Activated CD8-positive, alpha-beta T cell treated with anti-CD3 and anti-CD28 coated beads, Interleukin-2, amount 10 ng/mL, durations not matched to agents 7 days and 5 days (primary cell): ENCODE data around the gene TANGO2. TPM values are rescaled to one million over a fixed set of nuclear protein-coding genes. Genes with fewer than 3 reads are reported as not detected.

ENCODE experiments used
- ATAC-seq: fragments of 150-1000 bp; cut with Tn5 transposase; one replicate; pipeline ENCODE4 v1.10.0; 2021; ENCODE audit warnings: moderate library complexity
- CTCF ChIA-PET: fragments of 350-600 bp; sonication (Branson Sonifier 250); formaldehyde crosslinking; loops from one replicate; lab custom pipeline; 2021; ENCODE audit warnings: antibody characterized with exemption; lab: Charles Lee
- POLR2A ChIA-PET: fragments of 350-600 bp; sonication (Branson Sonifier 250); formaldehyde crosslinking; loops from one replicate; lab custom pipeline; 2021; ENCODE audit warnings: antibody characterized with exemption; lab: Charles Lee
- DNase-seq: peaks from one replicate; pipeline ENCODE4 v3.0.0-alpha.2; 2020
- H3K27ac Mint-ChIP-seq: one replicate; pipeline ENCODE4 v1.8.0; 2021; ENCODE audit warnings: mild to moderate bottlenecking, mixed read lengths
- H3K27me3 Mint-ChIP-seq: one replicate; pipeline ENCODE4 v1.8.0; 2021; ENCODE audit warnings: low read depth, mixed read lengths
- H3K36me3 Mint-ChIP-seq: one replicate; pipeline ENCODE4 v1.8.0; 2021; ENCODE audit warnings: low read depth, mixed read lengths
- H3K4me1 Mint-ChIP-seq: one replicate; pipeline ENCODE4 v1.8.0; 2021; ENCODE audit warnings: low read depth, mixed read lengths
- H3K4me3 Mint-ChIP-seq: one replicate; pipeline ENCODE4 v1.8.0; 2021; ENCODE audit warnings: mild to moderate bottlenecking, mixed read lengths
- H3K9me3 Mint-ChIP-seq: one replicate; pipeline ENCODE4 v1.8.0; 2022; ENCODE audit warnings: mixed read lengths; ENCODE audit not compliant: insufficient read depth
- total RNA-seq, 2 experiments: library from RNA; stranded (reverse); gene quantifications; one replicate each; pipeline ENCODE4 v1.2.3, GENCODE V29; 2021

The TANGO2 gene
- total RNA-seq, 2 experiments from 2014 or later: 39.1 to 43.3 TPM

DNA sequence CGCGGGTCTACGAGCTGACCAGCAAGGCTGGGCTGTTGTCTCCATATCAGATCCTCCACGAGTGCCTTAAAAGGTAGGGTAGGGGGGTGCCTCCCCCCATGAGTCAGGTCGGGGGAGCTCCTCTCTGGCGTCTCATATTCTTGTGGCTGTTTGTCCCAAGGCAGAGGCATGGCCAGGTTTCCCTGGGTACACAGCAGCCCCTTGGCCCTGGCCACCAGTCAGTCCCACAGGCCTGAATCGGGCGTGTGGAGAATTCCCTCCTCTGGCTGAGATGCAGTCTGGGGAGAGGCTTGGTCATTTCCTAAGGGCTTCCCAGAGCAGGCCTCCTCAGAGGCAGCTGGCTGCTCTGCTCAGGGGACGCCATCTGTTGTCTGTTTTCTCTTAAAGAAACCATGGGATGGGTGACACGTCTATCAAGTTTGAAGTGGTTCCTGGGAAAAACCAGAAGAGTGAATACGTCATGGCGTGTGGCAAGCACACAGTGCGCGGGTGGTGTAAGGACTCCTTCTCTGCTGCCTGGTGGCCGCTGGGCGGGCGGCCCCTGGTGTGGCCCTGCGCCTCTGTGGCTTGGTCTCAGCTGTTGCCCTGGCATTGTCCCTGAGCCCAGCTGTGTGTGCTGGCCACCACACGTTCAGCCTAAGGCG is 85.4 kb downstream of the TANGO2 start:
- no peak overlapping the region for H3K4me3 Mint-ChIP-seq
- no peak overlapping the region for H3K27ac Mint-ChIP-seq
- POLR2A ChIA-PET: interaction anchor here (1.4 kb wide), 1 partner anchor 25 kb away, joined by 6 read pairs; no protein-coding TSS in a partner anchor
- CTCF ChIA-PET: no interaction called here
- peaks cover 30% of the 10 kb centered on the region for H3K4me1 Mint-ChIP-seq
- H3K36me3 Mint-ChIP-seq: peaks cover 61% of the 10 kb centered on the region
- H3K9me3 Mint-ChIP-seq: no peaks in the 10 kb centered on the region
- no peaks in the 10 kb centered on the region for H3K27me3 Mint-ChIP-seq
- DNase-seq: no peak
- ATAC-seq: no peak

- ChIA-PET CTCF (no interaction called here), POLR2A (no interaction called here)
- Mint-ChIP-seq H3K27ac (no peak overlapping the region), H3K4me3 (no peak overlapping the region), H3K4me1 (peaks cover 29% of the 10 kb centered on the region), H3K9me3 (no peaks in the 10 kb centered on the region), H3K36me3 (peaks cover 60% of the 10 kb centered on the region), H3K27me3 (no peaks in the 10 kb centered on the region)
- DNase-seq: no peak
- ATAC-seq: no peak
Observed at GRCh38 chr22:20106849-20107237, 85.9 kb downstream of the TANGO2 start.

GRCh38 chr22:20107471-20107901 is 86.6 kb downstream of the TANGO2 start:
- POLR2A ChIA-PET: interaction anchor here (1.1 kb wide), 1 partner anchor 28 kb away, joined by 3 read pairs; no protein-coding TSS in a partner anchor
- peaks cover 29% of the 10 kb centered on the region for H3K4me1 Mint-ChIP-seq

GRCh38 chr22:20107951-20108756 is 87.2 kb downstream of the TANGO2 start:
- CTCF ChIA-PET: interaction anchor here (0.9 to 1.5 kb wide), 5 partner anchors 9 to 142 kb away, joined by 3 to 6 read pairs (median 3); partner anchors contain the start of gene TRMT2A

More at GRCh38 chr22:20107471-20107901, 86.6 kb downstream of the TANGO2 start:
- ATAC-seq (no peak), DNase-seq (no peak)
- CTCF ChIA-PET: interaction anchor here (1.5 kb wide), 1 partner anchor 10 kb away, joined by 6 read pairs; the partner anchor contains the start of gene TRMT2A
- no peak overlapping the region for H3K4me3 Mint-ChIP-seq
- peaks cover 61% of the 10 kb centered on the region for H3K36me3 Mint-ChIP-seq
- no peaks in the 10 kb centered on the region for H3K27me3 Mint-ChIP-seq
- peak overlapping the region; percentile 60 for H3K27ac Mint-ChIP-seq
- no peaks in the 10 kb centered on the region for H3K9me3 Mint-ChIP-seq

GRCh38 chr22:20108757-20109230 is 87.9 kb downstream of the TANGO2 start:
- H3K9me3 Mint-ChIP-seq: no peaks in the 10 kb centered on the region
- DNase-seq (no peak), ATAC-seq (no peak)
- H3K27me3 Mint-ChIP-seq: no peaks in the 10 kb centered on the region
- H3K36me3 Mint-ChIP-seq: peaks cover 58% of the 10 kb centered on the region
- CTCF ChIA-PET: interaction anchor here (0.9 to 1.5 kb wide), 5 partner anchors 9 to 143 kb away, joined by 3 to 6 read pairs (median 3); partner anchors contain the start of gene TRMT2A
- POLR2A ChIA-PET: interaction anchor here (1.1 to 1.4 kb wide), 4 partner anchors 8 to 29 kb away, joined by 3 to 5 read pairs (median 3); partner anchors contain the start of gene TRMT2A
- H3K27ac Mint-ChIP-seq: peak overlapping the region; percentile 65
- peaks cover 38% of the 10 kb centered on the region for H3K4me1 Mint-ChIP-seq
- no peak overlapping the region for H3K4me3 Mint-ChIP-seq

More at GRCh38 chr22:20107951-20108756, 87.2 kb downstream of the TANGO2 start:
- Mint-ChIP-seq H3K27ac (peak overlapping the region; percentile 65), H3K4me1 (peaks cover 33% of the 10 kb centered on the region), H3K27me3 (no peaks in the 10 kb centered on the region), H3K36me3 (peaks cover 61% of the 10 kb centered on the region), H3K9me3 (no peaks in the 10 kb centered on the region), H3K4me3 (no peak overlapping the region)
- DNase-seq (no peak), ATAC-seq (no peak)
- POLR2A ChIA-PET: interaction anchor here (1.1 to 1.4 kb wide), 4 partner anchors 9 to 29 kb away, joined by 3 to 5 read pairs (median 3); partner anchors contain the start of gene TRMT2A

DNA sequence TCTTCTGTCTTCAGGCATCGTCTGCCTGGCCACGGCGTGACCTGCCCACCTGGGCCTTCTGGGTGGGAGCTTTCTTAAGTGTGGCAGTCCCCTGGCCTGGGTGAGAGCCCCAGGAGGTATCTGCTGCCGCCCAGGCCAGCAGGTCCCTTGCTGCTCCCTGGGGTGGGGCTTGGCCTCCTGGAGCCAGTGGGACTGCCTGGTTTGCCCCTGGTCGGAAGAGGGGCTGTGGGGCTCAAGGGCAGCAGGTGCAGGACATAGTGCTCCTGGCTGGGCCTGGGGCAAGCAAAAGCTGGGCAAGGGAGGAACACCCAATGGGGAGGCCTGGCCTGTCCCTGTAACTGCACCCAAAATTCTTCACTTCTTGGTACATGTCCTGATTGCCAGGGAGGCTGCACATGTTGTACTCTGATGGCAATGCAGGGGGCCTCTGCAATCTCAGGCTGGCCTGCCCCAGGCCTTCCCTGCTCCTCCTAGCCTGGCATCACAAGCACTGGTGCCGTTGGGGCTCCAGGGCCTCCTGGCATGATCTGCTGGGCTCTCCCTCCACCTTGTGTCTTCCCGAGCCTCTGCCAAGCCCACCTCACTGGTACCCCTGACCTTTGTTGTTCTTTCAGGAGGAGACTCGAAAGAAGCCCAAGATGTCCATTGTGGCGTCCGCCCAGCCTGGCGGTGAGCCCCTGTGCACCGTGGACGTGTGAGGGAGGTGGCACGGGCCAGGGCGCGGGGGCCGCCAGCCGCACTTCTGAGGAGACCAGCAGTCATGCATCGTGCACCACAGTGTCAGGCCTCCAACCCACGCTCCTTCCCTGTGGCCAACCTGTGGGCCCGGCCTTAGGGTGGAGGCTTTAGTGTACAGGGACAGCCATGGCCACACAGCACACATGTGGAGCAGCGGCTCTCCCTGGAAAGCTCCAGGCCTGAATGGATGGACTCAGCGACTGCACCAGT is 88.8 kb downstream of the TANGO2 start:
- H3K27me3 Mint-ChIP-seq: no peaks in the 10 kb centered on the region
- no peak for DNase-seq
- peaks cover 60% of the 10 kb centered on the region for H3K36me3 Mint-ChIP-seq
- H3K4me1 Mint-ChIP-seq: peaks cover 45% of the 10 kb centered on the region
- ChIA-PET POLR2A (interaction anchor here (1.2 to 1.3 kb wide), 2 partner anchors 8 to 11 kb away, joined by 3 to 5 read pairs; partner anchors contain the start of gene TRMT2A), CTCF (interaction anchor here (0.9 to 1.9 kb wide), 7 partner anchors 8 to 144 kb away, joined by 3 to 12 read pairs (median 6); partner anchors contain the start of gene TRMT2A)
- no peak overlapping the region for H3K4me3 Mint-ChIP-seq
- no peaks in the 10 kb centered on the region for H3K9me3 Mint-ChIP-seq
- H3K27ac Mint-ChIP-seq: peak overlapping the region; percentile 46
- no peak for ATAC-seq

GRCh38 chr22:20110359-20110985 is 89.6 kb downstream of the TANGO2 start:
- H3K4me3 Mint-ChIP-seq: no peak overlapping the region
- peak overlapping the region; percentile 88 for H3K27ac Mint-ChIP-seq
- no peaks in the 10 kb centered on the region for H3K9me3 Mint-ChIP-seq
- CTCF ChIA-PET: interaction anchor here (0.6 to 2.2 kb wide), 12 partner anchors 8 to 141 kb away, joined by 3 to 12 read pairs (median 4); no protein-coding TSS in a partner anchor
- H3K27me3 Mint-ChIP-seq: no peaks in the 10 kb centered on the region
- peaks cover 47% of the 10 kb centered on the region for H3K4me1 Mint-ChIP-seq
- DNase-seq (no peak), ATAC-seq (no peak)
- POLR2A ChIA-PET: interaction anchor here (0.8 to 1.5 kb wide), 2 partner anchors 9 to 10 kb away, joined by 3 to 8 read pairs; no protein-coding TSS in a partner anchor
- H3K36me3 Mint-ChIP-seq: peaks cover 61% of the 10 kb centered on the region

DNA sequence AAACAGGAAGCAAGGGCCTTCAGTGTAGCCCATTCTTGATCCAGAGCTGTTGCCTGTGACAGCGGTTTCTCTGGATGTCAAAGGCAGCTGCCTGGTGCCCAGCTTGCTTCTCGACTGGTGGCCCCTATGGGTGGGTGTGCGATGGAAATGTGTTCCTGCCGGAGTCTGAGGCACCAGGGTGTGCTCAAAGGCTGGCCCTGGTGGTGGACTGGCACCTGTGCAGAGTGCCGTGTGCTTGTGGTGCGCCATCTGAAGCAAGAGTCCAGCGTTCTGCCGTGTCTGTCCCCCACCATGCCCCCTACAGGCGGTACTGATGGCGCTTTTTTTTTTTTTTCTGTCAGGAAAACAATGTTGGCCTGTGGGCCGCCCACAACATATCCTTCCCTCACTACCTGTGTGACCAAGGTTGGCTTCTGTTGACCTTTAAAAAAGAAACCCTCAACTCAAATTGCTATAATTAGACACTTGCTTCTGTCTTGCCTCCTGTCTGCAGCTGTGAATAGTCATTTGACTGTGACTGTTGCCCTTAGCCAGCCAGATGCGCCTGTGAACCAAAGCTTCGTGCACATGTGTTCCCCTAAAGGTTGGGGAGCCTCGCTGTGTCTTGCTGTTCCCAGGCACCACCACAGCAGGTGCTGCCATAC is 90.3 kb downstream of the TANGO2 start:
- ATAC-seq: peak; percentile 77
- CTCF ChIA-PET: interaction anchor here (0.6 to 2.2 kb wide), 14 partner anchors 9 to 141 kb away, joined by 3 to 12 read pairs (median 4); no protein-coding TSS in a partner anchor
- H3K27ac Mint-ChIP-seq: peak overlapping the region; percentile 88
- peaks cover 52% of the 10 kb centered on the region for H3K4me1 Mint-ChIP-seq
- peak overlapping the region; percentile 14 for H3K4me3 Mint-ChIP-seq
- no peaks in the 10 kb centered on the region for H3K9me3 Mint-ChIP-seq
- H3K27me3 Mint-ChIP-seq: no peaks in the 10 kb centered on the region
- DNase-seq: peak; percentile 63
- POLR2A ChIA-PET: interaction anchor here (0.8 to 1.5 kb wide), 2 partner anchors 9 to 10 kb away, joined by 3 to 8 read pairs; no protein-coding TSS in a partner anchor
- peaks cover 63% of the 10 kb centered on the region for H3K36me3 Mint-ChIP-seq

- no peaks in the 10 kb centered on the region for H3K27me3 Mint-ChIP-seq
- no peak overlapping the region for H3K4me3 Mint-ChIP-seq
- peaks cover 52% of the 10 kb centered on the region for H3K4me1 Mint-ChIP-seq
Observed at GRCh38 chr22:20111689-20112622, 91.0 kb downstream of the TANGO2 start.

More at GRCh38 chr22:20111689-20112622, 91.0 kb downstream of the TANGO2 start:
- Mint-ChIP-seq H3K27ac (peak overlapping the region; percentile 84), H3K9me3 (no peaks in the 10 kb centered on the region), H3K36me3 (peaks cover 60% of the 10 kb centered on the region)
- DNase-seq (no peak), ATAC-seq (no peak)
- POLR2A ChIA-PET: interaction anchor here (1.5 kb wide), 1 partner anchor 11 kb away, joined by 8 read pairs; no protein-coding TSS in a partner anchor
- CTCF ChIA-PET: interaction anchor here (0.7 to 2.2 kb wide), 8 partner anchors 10 to 92 kb away, joined by 3 to 12 read pairs (median 7); no protein-coding TSS in a partner anchor
